NCI-H748 (cell line): Measurements from ENCODE around the gene PDGFA.

Experiments
- DNase-seq: peaks from one replicate; lab custom pipeline; 2025; ENCODE audit not compliant: unreplicated experiment; lab: John Stamatoyannopoulos, UW

The PDGFA gene

GRCh38 chr7:449324-450019 is 70.2 kb downstream of the PDGFA start:
- DNase-seq = no peak

- DNase-seq = no peak
Measured at GRCh38 chr7:447523-447922, 72.1 kb downstream of the PDGFA start.
